K562 (cell line): Measurements from ENCODE around the gene CTIF. TPM values are rescaled to one million over a fixed set of nuclear protein-coding genes. Genes with fewer than 3 reads are reported as not detected.

Experiments
- ATAC-seq: fragments of 200-7000 bp; cut with Tn5 transposase; 3 replicates; pipeline ENCODE4 v1.9.1; 2020; ENCODE audit warnings: moderate library complexity
- BruUV-seq: library from RNA; stranded (reverse); fragments of 400-500 nt; replicated peaks from 2 replicates; lab custom pipeline; 2021; lab: Mats Ljungman, UMichigan
- CTCF ChIA-PET: fragments of 300-600 bp; formaldehyde crosslinking; extraction: SDS; loops from one replicate; lab custom pipeline; 2021; ENCODE audit warnings: low intra/inter-chr PET ratio; lab: Yijun Ruan, JAX
- POLR2A ChIA-PET: fragments of 300-600, 350-650 bp; sonication (Branson Sonifier 250); formaldehyde crosslinking; extraction: SDS; loops from one replicate; lab custom pipeline; 2021; ENCODE audit warnings: antibody characterized with exemption, inconsistent platforms; lab: Yijun Ruan, JAX
- DNase-seq, 4 experiments: peaks; one replicate each; pipeline versions ENCODE4 v3.0.0 to v3.0.0-alpha.2; 2011 to 2018; ENCODE audit warnings: low spot score in 3 of 4, mixed read lengths in 3 of 4; ENCODE audit errors: extremely low read depth in 1 of 4
- FAIRE-seq: peaks from 2 replicates; lab custom pipeline; 2011; peaks lifted over from hg19 to GRCh38; lab: Jason Lieb, UNC
- H2AFZ ChIP-seq: 2 replicates; pipeline ENCODE4 v1.6.0; 2011; ENCODE audit warnings: low read depth, low read length, control low read depth, inconsistent platforms
- H3K27ac ChIP-seq: fragments of 200-600 bp; 3 replicates; pipeline ENCODE4 v1.8.0; 2011; ENCODE audit warnings: low read depth, mild to moderate bottlenecking, control low read depth, inconsistent platforms, low read length, moderate library complexity, mixed read lengths; ENCODE audit errors: extremely low read depth
- H3K27me3 ChIP-seq, 2 experiments: fragments of 300-600 bp in 1 of 2; 2 replicates in 1 of 2; 3 replicates in 1 of 2; pipeline versions ENCODE4 v1.6.0 to v1.8.0; 2011; ENCODE audit warnings: inconsistent platforms in 2 of 2, low read length in 2 of 2, mild to moderate bottlenecking in 1 of 2, mixed read lengths in 1 of 2, moderate library complexity in 1 of 2; ENCODE audit not compliant: control insufficient read depth in 2 of 2, insufficient read depth in 2 of 2
- H3K36me3 ChIP-seq: fragments of 300-600 bp; 3 replicates; pipeline ENCODE4 v1.8.0; 2011; ENCODE audit warnings: mild to moderate bottlenecking, low read length, inconsistent platforms; ENCODE audit not compliant: control insufficient read depth, insufficient read depth
- H3K4me1 ChIP-seq, 2 experiments: fragments of 200-600 bp in 1 of 2; replicated peaks in 1 of 2; 2 replicates in 1 of 2; 3 replicates in 1 of 2; pipeline versions ENCODE4 v1.5.1 to v1.8.0; 2011; ENCODE audit warnings: inconsistent platforms in 2 of 2, low read length in 2 of 2, mild to moderate bottlenecking in 1 of 2, mixed read lengths in 1 of 2, moderate library complexity in 1 of 2; ENCODE audit not compliant: control insufficient read depth in 2 of 2, insufficient read depth in 2 of 2
- H3K4me2 ChIP-seq: 2 replicates; pipeline ENCODE4 v1.6.1; 2011; ENCODE audit warnings: low read length, control low read depth, inconsistent platforms, mixed read lengths; ENCODE audit not compliant: insufficient read depth
- H3K4me3 ChIP-seq: fragments of 200-600 bp; sonication (generic), shearing (Covaris generic); 2 replicates; pipeline ENCODE4 v1.5.1; 2016; ENCODE audit warnings: control low read depth, inconsistent platforms
- H3K79me2 ChIP-seq: fragments of 200-600 bp; 3 replicates; pipeline ENCODE4 v1.8.0; 2011; ENCODE audit warnings: low read length, inconsistent platforms; ENCODE audit not compliant: control insufficient read depth, insufficient read depth
- H3K9ac ChIP-seq, 2 experiments: 2 replicates each; pipeline versions ENCODE4 v1.6.0 to v1.6.1; 2011; ENCODE audit warnings: low read depth in 2 of 2, low read length in 2 of 2, control low read depth in 1 of 2, inconsistent platforms in 1 of 2, mild to moderate bottlenecking in 1 of 2, mixed read lengths in 1 of 2; ENCODE audit not compliant: insufficient read depth in 1 of 2
- H3K9me1 ChIP-seq: one replicate; pipeline ENCODE4 v1.6.0; 2011; ENCODE audit warnings: inconsistent platforms, mild to moderate bottlenecking, low read length, moderate library complexity; ENCODE audit not compliant: control insufficient read depth, insufficient read depth
- H3K9me3 ChIP-seq: replicated peaks from 2 replicates; pipeline ENCODE4 v1.5.1; 2011; ENCODE audit warnings: low read depth, low read length, inconsistent platforms; ENCODE audit not compliant: control insufficient read depth, insufficient read depth
- H4K20me1 ChIP-seq: replicated peaks from 2 replicates; pipeline ENCODE4 v1.6.1; 2011; ENCODE audit warnings: low read length, inconsistent platforms, mixed read lengths; ENCODE audit not compliant: control insufficient read depth, insufficient read depth
- BCOR ChIP-seq: fragments of 450-650 bp; IDR thresholded peaks from 2 replicates; pipeline ENCODE4 v1.6.1; 2016
- BRF1 ChIP-seq: IDR thresholded peaks from 3 replicates; pipeline ENCODE4 v1.6.1; 2011; ENCODE audit warnings: borderline replicate concordance, mild to moderate bottlenecking; ENCODE audit not compliant: insufficient read length; ENCODE audit errors: extremely low read depth
- ELF2 ChIP-seq: fragments of 250-450 bp; sonication (Bioruptor Pico); IDR thresholded peaks from 2 replicates; pipeline ENCODE4 v1.5.0; 2021; ENCODE audit warnings: mild to moderate bottlenecking
- FOXK2 ChIP-seq, 2 experiments: fragments of 450-650 bp; IDR thresholded peaks in 1 of 2; conservative IDR thresholded peaks in 1 of 2; 2 replicates each; pipeline ENCODE4 v1.6.1; 2016; ENCODE audit warnings: low read depth in 2 of 2, mild to moderate bottlenecking in 1 of 2
- GATAD2B ChIP-seq: fragments of 450-650 bp; IDR thresholded peaks from 2 replicates; pipeline ENCODE4 v1.6.1; 2017; ENCODE audit warnings: mild to moderate bottlenecking, borderline replicate concordance
- MCM7 ChIP-seq, 2 experiments: fragments of 450-650 bp; IDR thresholded peaks; 2 replicates each; pipeline ENCODE4 v1.6.1; 2016 to 2018
- MED1 ChIP-seq: sonication (generic); formaldehyde crosslinking; IDR thresholded peaks from 2 replicates; pipeline ENCODE4 v1.8.1; 2023; ENCODE audit warnings: missing genetic modification reagents, borderline replicate concordance
- NFE2L1 ChIP-seq: fragments of 450-650 bp; IDR thresholded peaks from 2 replicates; pipeline ENCODE4 v1.6.1; 2016; ENCODE audit warnings: missing genetic modification characterization, low read depth, mild to moderate bottlenecking, missing compliant biosample characterization, moderate library complexity, borderline replicate concordance
- NR3C1 ChIP-seq: sonication (generic); formaldehyde crosslinking; IDR thresholded peaks from 2 replicates; pipeline ENCODE4 v1.8.1; 2022; ENCODE audit warnings: missing genetic modification reagents
- NRF1 ChIP-seq, 2 experiments: fragments of 450-650 bp; IDR thresholded peaks in 1 of 2; conservative IDR thresholded peaks in 1 of 2; 2 replicates each; pipeline ENCODE4 v1.6.1; 2014; ENCODE audit warnings: mild to moderate bottlenecking in 2 of 2
- PRMT5 ChIP-seq: sonication (generic); formaldehyde crosslinking; IDR thresholded peaks from 2 replicates; pipeline ENCODE4 v1.5.0; 2020; ENCODE audit warnings: missing genetic modification reagents
- SRSF3 ChIP-seq: fragments of 200-400 bp; formaldehyde crosslinking; IDR thresholded peaks from 2 replicates; pipeline ENCODE4 v1.6.1; 2016; ENCODE audit warnings: mild to moderate bottlenecking, low read length, moderate library complexity; ENCODE audit not compliant: insufficient read depth
- TCF7 ChIP-seq: sonication (generic); IDR thresholded peaks from 2 replicates; pipeline ENCODE4 v1.6.1; 2016; ENCODE audit warnings: antibody characterized with exemption, borderline replicate concordance
- ZC3H4 ChIP-seq: sonication (generic); formaldehyde crosslinking; IDR thresholded peaks from 2 replicates; pipeline ENCODE4 v1.9.0; 2021; ENCODE audit warnings: missing genetic modification reagents, borderline replicate concordance
- ZC3H8 ChIP-seq: fragments of 450-650 bp; IDR thresholded peaks from 2 replicates; pipeline ENCODE4 v1.6.1; 2017
- ZNF311 ChIP-seq: fragments of 250-450 bp; sonication (Bioruptor Pico); IDR thresholded peaks from 2 replicates; pipeline ENCODE4 v1.4.0; 2020; ENCODE audit warnings: mild to moderate bottlenecking, moderate library complexity
- WGBS: fragments of 100-300 bp; shearing (Covaris generic); methylation state at CpG from one replicate; pipeline ENCODE4 v1.1.6; 2016; ENCODE audit warnings: low coverage, mixed read lengths; ENCODE audit not compliant: insufficient coverage; ENCODE audit errors: missing lambda C conversion rate; 5-methylcytosine and 5-hydroxymethylcytosine counted together
- in situ Hi-C: fragments of 300-500 bp; cut with MboI; formaldehyde crosslinking; loops from 4 replicates; pipeline ENCODE4 v1.15.0; 2018; ENCODE audit warnings: inconsistent platforms, mixed read lengths
- intact Hi-C: fragments of 100-400 bp; cut with micrococcal nuclease; formaldehyde crosslinking; loops from 2 replicates; pipeline ENCODE4 v1.14.2; 2022
- polyA plus RNA-seq, 8 experiments: library from polyadenylated mRNA; depleted of rRNA in 4 of 8; stranded (reverse) in 5 of 8; unstranded in 3 of 8; fragments of >200 nt; fragmentation: Nextera tagmentation in 2 of 8; fragmentation: Illumina TruSeq in 1 of 8; extraction: Ambion mirVana in 2 of 8; extraction: Trizol in 1 of 8; gene quantifications; 2 replicates each; pipeline versions ENCODE4 v1.2.1 to v1.2.3, GENCODE V29; 2011 to 2014; ENCODE audit warnings: inconsistent platforms in 1 of 8, missing spikeins in 1 of 8
- total RNA-seq, 7 experiments: library from RNA; depleted of rRNA in 6 of 7; stranded (reverse); fragments of >200 nt in 6 of 7; fragmentation: Illumina TruSeq in 2 of 7; extraction: Trizol in 2 of 7; gene quantifications; 2 replicates each; pipeline versions ENCODE4 v1.2.1 to v1.2.3, GENCODE V29; 2011 to 2021; ENCODE audit warnings: low replicate concordance in 1 of 7
- TF ChIP-seq, protein P1 (sequence below): fragments of 250-450 bp; sonication (Bioruptor Pico); IDR thresholded peaks from 2 replicates; pipeline ENCODE4 v1.8.0; 2021; ENCODE audit warnings: moderate library complexity, mild to moderate bottlenecking, inconsistent platforms
- TF ChIP-seq, protein P2 (sequence below): fragments of 450-650 bp; IDR thresholded peaks from 2 replicates; pipeline ENCODE4 v1.6.1; 2016; ENCODE audit warnings: mild to moderate bottlenecking
- TF ChIP-seq, protein P3 (sequence below): fragments of 450-650 bp; formaldehyde crosslinking; IDR thresholded peaks from 2 replicates; pipeline ENCODE4 v1.4.0; 2020; ENCODE audit warnings: mild to moderate bottlenecking

Gene CTIF
- total and polyA plus RNA-seq, 9 of the 15 experiments (the other 6 are each of a cell fraction or from before 2014, with no cell fraction given): 0.17 to 11.5 (median 2.2) TPM

DNA sequence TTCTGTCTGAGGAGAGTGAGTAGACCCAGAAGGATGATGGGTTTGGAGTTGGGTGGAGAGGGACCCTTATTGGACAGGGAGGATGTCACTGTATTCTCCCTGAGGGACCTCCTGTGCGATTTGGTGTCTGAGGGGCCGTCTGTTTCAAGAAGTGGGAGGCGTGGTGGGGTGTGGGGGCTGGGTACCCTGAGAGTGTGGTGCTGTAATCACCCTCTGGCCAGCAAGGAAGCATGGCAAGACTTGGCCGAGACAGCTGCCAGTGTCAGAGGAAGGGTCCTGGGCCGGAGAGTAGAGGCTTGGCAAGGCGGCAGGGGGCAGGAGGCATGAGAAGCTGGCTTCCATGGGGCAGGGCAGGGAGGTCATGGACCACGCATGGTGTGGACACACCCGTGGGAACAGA lies 43.1 kb downstream of the CTIF start (continued):
- TF ChIP-seq NFE2L1: no peak
- TF ChIP-seq BCOR: no peak
- TF ChIP-seq, protein P1, sequence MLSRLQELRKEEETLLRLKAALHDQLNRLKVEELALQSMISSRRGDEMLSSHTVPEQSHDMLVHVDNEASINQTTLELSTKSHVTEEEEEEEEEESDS (CRISPR knock-in tag): no peak
- no peak for TF ChIP-seq SRSF3

DNA sequence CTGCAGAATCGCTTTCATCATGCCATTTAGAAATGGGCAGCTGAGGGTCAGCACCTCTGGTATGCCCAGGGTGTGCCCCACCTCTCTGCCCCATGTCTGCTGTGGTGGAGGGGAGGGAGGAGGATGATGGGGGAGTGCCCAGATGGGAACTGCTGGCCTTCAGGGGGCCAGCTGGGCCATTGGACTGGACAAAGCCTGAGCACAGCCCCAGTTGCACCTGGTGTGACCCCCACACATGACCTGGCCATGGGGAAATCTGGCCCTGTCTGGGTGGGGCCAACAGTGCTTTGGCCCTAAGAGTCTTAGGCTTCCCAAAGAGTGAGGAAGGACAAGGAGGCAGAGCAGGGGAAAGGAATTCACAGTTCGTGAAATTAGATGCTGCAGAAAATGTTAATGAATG lies 44.1 kb downstream of the CTIF start:
- ChIA-PET CTCF (no interaction called here), POLR2A (interaction anchor here (0.6 kb wide), 1 partner anchor 56 kb away, joined by 3 read pairs; no protein-coding TSS in a partner anchor)
- Histone ChIP-seq H3K79me2 (no peaks in the 10 kb centered on the region), H3K9me3 (no peaks in the 10 kb centered on the region), H3K27me3 (no peaks in the 10 kb centered on the region), H3K27ac (no peak overlapping the region), H3K36me3 (no peaks in the 10 kb centered on the region), H3K4me1 (no peaks in the 10 kb centered on the region; a peak in 1 of 5 replicates), H2AFZ (no peak overlapping the region), H3K4me3 (no peak overlapping the region), H3K4me2 (no peak overlapping the region), H4K20me1 (peaks cover 18% of the 10 kb centered on the region; the same call in 1 of the 2 replicates), H3K9ac (no peak overlapping the region), H3K9me1 (no peaks in the 10 kb centered on the region)
- WGBS: 33% methylated on average over 1 of the region's 2 CpGs
- DNase-seq (no peak), ATAC-seq (no peak), FAIRE-seq (no peak)
- BruUV-seq: no TSS peak
- intact Hi-C loops (no loop called here), in situ Hi-C loops (no loop called here)
- TF ChIP-seq FOXK2 (conservative IDR thresholded peaks at IDR 0.05 in 1 of 2, IDR thresholded peaks at IDR 0.05 in 1 of 2; ENCODE audit: low read depth in 2 of 2): no peak
- TF ChIP-seq, protein P2, sequence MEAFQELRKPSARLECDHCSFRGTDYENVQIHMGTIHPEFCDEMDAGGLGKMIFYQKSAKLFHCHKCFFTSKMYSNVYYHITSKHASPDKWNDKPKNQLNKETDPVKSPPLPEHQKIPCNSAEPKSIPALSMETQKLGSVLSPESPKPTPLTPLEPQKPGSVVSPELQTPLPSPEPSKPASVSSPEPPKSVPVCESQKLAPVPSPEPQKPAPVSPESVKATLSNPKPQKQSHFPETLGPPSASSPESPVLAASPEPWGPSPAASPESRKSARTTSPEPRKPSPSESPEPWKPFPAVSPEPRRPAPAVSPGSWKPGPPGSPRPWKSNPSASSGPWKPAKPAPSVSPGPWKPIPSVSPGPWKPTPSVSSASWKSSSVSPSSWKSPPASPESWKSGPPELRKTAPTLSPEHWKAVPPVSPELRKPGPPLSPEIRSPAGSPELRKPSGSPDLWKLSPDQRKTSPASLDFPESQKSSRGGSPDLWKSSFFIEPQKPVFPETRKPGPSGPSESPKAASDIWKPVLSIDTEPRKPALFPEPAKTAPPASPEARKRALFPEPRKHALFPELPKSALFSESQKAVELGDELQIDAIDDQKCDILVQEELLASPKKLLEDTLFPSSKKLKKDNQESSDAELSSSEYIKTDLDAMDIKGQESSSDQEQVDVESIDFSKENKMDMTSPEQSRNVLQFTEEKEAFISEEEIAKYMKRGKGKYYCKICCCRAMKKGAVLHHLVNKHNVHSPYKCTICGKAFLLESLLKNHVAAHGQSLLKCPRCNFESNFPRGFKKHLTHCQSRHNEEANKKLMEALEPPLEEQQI: no peak
- no peak for TF ChIP-seq ZNF311 (CRISPR knock-in tag)
- TF ChIP-seq GATAD2B: no peak
- no peak for TF ChIP-seq NRF1 (conservative IDR thresholded peaks at IDR 0.05 in 1 of 2, IDR thresholded peaks at IDR 0.05 in 1 of 2)
- TF ChIP-seq TCF7: no peak
- no peak for TF ChIP-seq ELF2
- no peak for TF ChIP-seq PRMT5 (CRISPR knock-in tag)
- no peak for TF ChIP-seq NR3C1 (CRISPR knock-in tag)
- no peak for TF ChIP-seq BRF1
- no peak for TF ChIP-seq ZC3H8
- no peak for TF ChIP-seq ZC3H4 (CRISPR knock-in tag)
- TF ChIP-seq MED1 (CRISPR knock-in tag): no peak
- TF ChIP-seq, protein P3, sequence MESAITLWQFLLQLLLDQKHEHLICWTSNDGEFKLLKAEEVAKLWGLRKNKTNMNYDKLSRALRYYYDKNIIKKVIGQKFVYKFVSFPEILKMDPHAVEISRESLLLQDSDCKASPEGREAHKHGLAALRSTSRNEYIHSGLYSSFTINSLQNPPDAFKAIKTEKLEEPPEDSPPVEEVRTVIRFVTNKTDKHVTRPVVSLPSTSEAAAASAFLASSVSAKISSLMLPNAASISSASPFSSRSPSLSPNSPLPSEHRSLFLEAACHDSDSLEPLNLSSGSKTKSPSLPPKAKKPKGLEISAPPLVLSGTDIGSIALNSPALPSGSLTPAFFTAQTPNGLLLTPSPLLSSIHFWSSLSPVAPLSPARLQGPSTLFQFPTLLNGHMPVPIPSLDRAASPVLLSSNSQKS (CRISPR knock-in tag): no peak
- TF ChIP-seq MCM7 (IDR thresholded peaks at IDR 0.05): no peak
